H1 (cell line): Measurements from ENCODE around the gene SERPINB5. TPM values are rescaled to one million over a fixed set of nuclear protein-coding genes. Genes with fewer than 3 reads are reported as not detected.

ENCODE experiments used
- RFX5 ChIP-seq: IDR thresholded peaks from 2 replicates; pipeline ENCODE4 v1.6.1; 2011; ENCODE audit warnings: low read depth, low read length, improper control_type of control experiment, borderline replicate concordance
- SP1 ChIP-seq: IDR thresholded peaks from 2 replicates; pipeline ENCODE4 v1.6.1; 2011; ENCODE audit warnings: low read depth, low read length
- SP2 ChIP-seq: IDR thresholded peaks from 2 replicates; pipeline ENCODE4 v1.6.1; 2012; ENCODE audit warnings: mild to moderate bottlenecking, low read length, inconsistent platforms
- polyA plus RNA-seq, 7 experiments: library from polyadenylated mRNA; depleted of rRNA in 3 of 7; stranded (reverse) in 5 of 7; unstranded in 2 of 7; fragments of >200 nt in 5 of 7; fragments of 200-250 nt in 2 of 7; gene quantifications; 1 replicate in 5 of 7; 2 replicates in 1 of 7; 4 replicates in 1 of 7; pipeline versions ENCODE4 v1.2.1 to v1.2.3, GENCODE V29; 2011 to 2013; ENCODE audit warnings: missing spikeins in 2 of 7, mixed read lengths in 2 of 7
- total RNA-seq: library from RNA; stranded (reverse); fragmentation: NEBNext Ultra II Directional; extraction: Animal tissue kit (Norgen Biotek cat#: 25700); gene quantifications from 2 replicates; pipeline ENCODE4 v1.2.1, GENCODE V29; 2021

The SERPINB5 gene
- total and polyA plus RNA-seq, 2 of the 8 experiments (the other 6 are each of a cell fraction or from before 2014, with no cell fraction given): 0.03 TPM; not detected in 1

DNA sequence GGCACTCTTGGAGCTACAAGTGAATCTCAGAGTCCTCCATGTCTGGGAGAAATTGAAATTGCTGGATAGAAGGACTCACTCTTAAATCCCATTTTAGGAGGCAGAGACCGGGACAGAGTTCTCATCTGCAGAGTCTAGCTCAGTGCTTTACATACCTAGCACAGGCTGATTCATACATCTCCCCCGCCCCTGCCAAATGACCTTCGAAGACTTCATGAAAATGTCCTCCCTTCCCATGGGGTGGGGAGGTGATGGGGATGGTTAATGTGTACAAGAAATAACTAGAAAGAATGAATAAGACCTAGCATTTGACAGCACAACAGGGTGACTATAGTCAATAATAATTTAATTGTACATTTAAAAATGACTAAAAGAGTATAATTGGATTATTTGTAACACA, 8.2 kb upstream of the SERPINB5 start (continued):
- TF ChIP-seq SP2 (no peak), RFX5 (no peak), SP1 (no peak)
